Heart left ventricle (tissue), 13 donors: ENCODE measurements around the gene PALLD.

Experiments used
- POLR2A ChIP-seq, 2 donors: fragments of 450-650 bp; IDR thresholded peaks; one replicate each; pipeline ENCODE4 v1.6.1; 2017; ENCODE audit warnings: antibody characterized with exemption in 2 of 2, mild to moderate bottlenecking in 2 of 2, moderate library complexity in 2 of 2
- TF ChIP-seq, protein P1 (sequence below), 12 donors: fragments of 200-600 bp; sonication (generic) in 4 of 12; IDR thresholded peaks; one replicate each; pipeline versions ENCODE4 v1.5.0 to v1.8.0; 2018 to 2022; ENCODE audit warnings: antibody characterized with exemption in 12 of 12, mild to moderate bottlenecking in 5 of 12
- donor health status: ischemic (EF 13 %, LVEDD 7.1; RV severe dilation, severe dysfunction).
- donor health status: DM: no; HTN: yes; CAD: no.
- donor health status: DM: no; HTN: no; CAD: no.
- donor health status: ischemic (EF 25% LVEDD 6.9; RV normal size, moderate dysfunction).
- donor health status: ischemic (EF 25% LVEDD 5.7; RV mildly dilated, moderate dysfunction).
- donor health status: ischemic (EF 35%, LVEDD 5.7; RV mildly dilated, moderate dysfunction).
- donor health status: nonischemic (EF 11% LVEDD 7.7; RV severe dilation, severe dysfunction).
- donor health status: DM: yes; HTN: yes; CAD: no.
- donor health status: PGD.
- donor health status: ischemic (EF 29% LVEDD 5.4; RV normal size, mild dysfunction).
- donor health status: nonischemic (EF 23%, LVEDD 6.1; RV moderate dilation, normal function).

DNA sequence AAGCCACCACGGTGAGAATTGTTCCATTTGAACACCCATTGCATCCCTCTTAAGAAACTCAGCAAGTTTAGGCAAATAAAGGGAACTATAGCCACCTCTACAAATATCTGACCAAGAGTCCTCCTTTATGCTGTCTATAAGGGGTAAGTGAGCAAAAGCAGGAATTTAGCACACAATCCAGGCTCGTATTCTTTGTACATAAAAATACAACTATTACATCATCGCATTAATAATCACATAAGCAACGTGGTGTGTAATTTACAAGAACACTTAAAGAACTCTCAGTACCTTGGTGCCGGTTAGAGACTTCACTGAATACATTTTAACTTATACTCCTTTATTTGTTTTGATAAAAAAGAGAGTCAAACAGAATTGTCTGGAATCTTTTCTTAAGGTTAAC lies 38.8 kb downstream of the PALLD start:
- TF ChIP-seq, protein P1, sequence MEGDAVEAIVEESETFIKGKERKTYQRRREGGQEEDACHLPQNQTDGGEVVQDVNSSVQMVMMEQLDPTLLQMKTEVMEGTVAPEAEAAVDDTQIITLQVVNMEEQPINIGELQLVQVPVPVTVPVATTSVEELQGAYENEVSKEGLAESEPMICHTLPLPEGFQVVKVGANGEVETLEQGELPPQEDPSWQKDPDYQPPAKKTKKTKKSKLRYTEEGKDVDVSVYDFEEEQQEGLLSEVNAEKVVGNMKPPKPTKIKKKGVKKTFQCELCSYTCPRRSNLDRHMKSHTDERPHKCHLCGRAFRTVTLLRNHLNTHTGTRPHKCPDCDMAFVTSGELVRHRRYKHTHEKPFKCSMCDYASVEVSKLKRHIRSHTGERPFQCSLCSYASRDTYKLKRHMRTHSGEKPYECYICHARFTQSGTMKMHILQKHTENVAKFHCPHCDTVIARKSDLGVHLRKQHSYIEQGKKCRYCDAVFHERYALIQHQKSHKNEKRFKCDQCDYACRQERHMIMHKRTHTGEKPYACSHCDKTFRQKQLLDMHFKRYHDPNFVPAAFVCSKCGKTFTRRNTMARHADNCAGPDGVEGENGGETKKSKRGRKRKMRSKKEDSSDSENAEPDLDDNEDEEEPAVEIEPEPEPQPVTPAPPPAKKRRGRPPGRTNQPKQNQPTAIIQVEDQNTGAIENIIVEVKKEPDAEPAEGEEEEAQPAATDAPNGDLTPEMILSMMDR (IDR thresholded peaks at IDR 0.05), result no peak
- no peak for TF ChIP-seq POLR2A (IDR thresholded peaks at IDR 0.05)
